ENCODE measurements around the gene WDR6.

WDR6 gene

DNA sequence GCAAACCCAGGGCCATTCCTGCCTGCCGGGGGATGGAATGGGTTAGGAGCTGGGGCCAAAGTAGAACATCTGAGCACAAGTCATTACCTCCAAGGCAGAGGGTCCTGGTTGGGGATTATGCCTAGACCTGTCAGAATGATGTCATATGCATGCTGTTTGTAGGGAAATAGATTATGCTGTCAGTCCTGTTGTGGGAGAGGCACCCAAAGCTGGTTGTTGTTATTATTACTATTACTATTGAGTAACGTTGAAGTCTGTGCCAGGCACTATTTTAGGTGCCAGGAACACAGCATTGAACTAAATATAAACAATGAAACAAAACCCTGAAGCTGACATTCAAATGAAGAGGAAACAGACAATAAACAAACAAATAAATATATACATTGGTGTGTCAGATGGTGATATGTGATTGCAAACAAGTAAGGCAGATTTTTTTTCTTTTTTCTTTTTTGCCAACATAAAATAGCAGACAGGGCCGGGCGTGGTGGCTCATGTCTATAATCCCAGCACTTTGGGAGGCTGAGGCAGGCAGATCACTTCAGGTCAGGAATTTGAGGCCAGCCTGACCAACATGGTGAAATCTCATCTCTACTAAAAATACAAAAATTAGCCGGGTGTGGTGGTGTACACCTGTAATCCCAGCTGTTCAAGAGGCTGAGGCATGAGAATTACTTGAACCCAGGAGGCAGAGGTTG, 15.2 kb upstream of the WDR6 start:
- H3K4me3 ChIP-seq (ENCODE audit: low read length): no peak overlapping the region
- H3K36me3 ChIP-seq (ENCODE audit: control insufficient read depth, insufficient read depth, low read length): no peaks in the 10 kb centered on the region
- WGBS (ENCODE audit: insufficient coverage, insufficient read length): no CpG with 5 or more reads among the region's 5 CpGs
- no peaks in the 10 kb centered on the region for H3K9me3 ChIP-seq (ENCODE audit: control insufficient read depth, insufficient read depth, low read length)
- H3K27me3 ChIP-seq (ENCODE audit: control insufficient read depth, insufficient read depth, low read length): no peaks in the 10 kb centered on the region
- no peak overlapping the region for H3K27ac ChIP-seq (ENCODE audit: low read length)
- DNase-seq (ENCODE audit: low read depth, low spot score): no peak
- H3K4me1 ChIP-seq (ENCODE audit: control insufficient read depth, insufficient read depth, low read length): peaks cover 4% of the 10 kb centered on the region; the same call in 1 of the 2 replicates

DNA sequence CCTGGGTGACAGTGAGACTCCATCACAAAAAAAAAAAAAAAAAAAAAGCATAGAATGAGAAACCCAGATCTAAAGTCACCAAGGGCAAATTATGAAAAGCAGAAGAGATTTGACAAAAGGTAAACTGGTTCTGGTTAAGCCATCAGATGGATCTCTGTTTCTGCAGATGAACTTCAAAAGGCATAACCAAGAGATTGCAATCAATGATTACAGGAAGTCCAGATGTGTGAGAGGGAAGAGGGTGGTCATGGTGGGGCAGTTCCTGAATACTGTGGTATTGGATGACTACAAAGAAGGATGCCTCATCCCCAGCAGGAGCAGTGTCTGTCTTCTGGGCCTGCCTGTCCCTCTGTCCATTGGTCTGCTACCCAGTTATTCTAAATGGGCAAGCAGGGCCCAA, 13.4 kb upstream of the WDR6 start:
- H3K27ac ChIP-seq (ENCODE audit: low read length): no peak overlapping the region
- DNase-seq (ENCODE audit: low read depth, low spot score): no peak

DNA sequence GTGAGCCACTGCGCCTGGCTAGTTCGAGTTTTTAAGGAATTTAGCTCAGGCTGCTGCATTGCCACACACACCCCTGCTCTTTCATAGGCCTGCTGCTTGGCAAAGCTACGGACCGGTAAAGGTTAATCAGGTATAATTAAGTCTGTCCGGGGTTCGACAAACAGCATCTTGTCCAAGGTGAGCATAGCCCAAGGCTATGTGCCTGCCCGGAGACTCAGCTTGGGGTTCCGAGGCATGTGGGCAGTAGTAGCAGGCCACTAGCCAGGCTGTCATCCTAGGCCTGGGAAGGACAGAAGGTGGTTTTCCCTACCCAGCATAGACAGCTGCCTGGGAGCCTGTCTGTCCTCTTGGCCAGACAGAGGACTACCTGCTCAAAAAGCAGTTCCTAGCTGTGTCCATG, 10.6 kb upstream of the WDR6 start:
- H3K9me3 ChIP-seq (ENCODE audit: control insufficient read depth, insufficient read depth, low read length): no peaks in the 10 kb centered on the region
- no peak overlapping the region for H3K27ac ChIP-seq (ENCODE audit: low read length)
- no peaks in the 10 kb centered on the region for H3K36me3 ChIP-seq (ENCODE audit: control insufficient read depth, insufficient read depth, low read length)
- H3K4me3 ChIP-seq (ENCODE audit: low read length): no peak overlapping the region
- H3K27me3 ChIP-seq (ENCODE audit: control insufficient read depth, insufficient read depth, low read length): no peaks in the 10 kb centered on the region
- whole genome bisulfite sequencing (ENCODE audit: insufficient coverage, insufficient read length): no CpG with 5 or more reads among the region's 8 CpGs
- H3K4me1 ChIP-seq (ENCODE audit: control insufficient read depth, insufficient read depth, low read length): peaks cover 3% of the 10 kb centered on the region
- no peak for DNase-seq (ENCODE audit: low read depth, low spot score)

More for the DNA sequence above, 13.4 kb upstream of the WDR6 start:
- Histone ChIP-seq H3K36me3 (ENCODE audit: control insufficient read depth, insufficient read depth, low read length) (no peaks in the 10 kb centered on the region), H3K4me1 (ENCODE audit: control insufficient read depth, insufficient read depth, low read length) (peaks cover 4% of the 10 kb centered on the region; the same call in 1 of the 2 replicates), H3K27me3 (ENCODE audit: control insufficient read depth, insufficient read depth, low read length) (no peaks in the 10 kb centered on the region), H3K4me3 (ENCODE audit: low read length) (no peak overlapping the region), H3K9me3 (ENCODE audit: control insufficient read depth, insufficient read depth, low read length) (no peaks in the 10 kb centered on the region)

DNA sequence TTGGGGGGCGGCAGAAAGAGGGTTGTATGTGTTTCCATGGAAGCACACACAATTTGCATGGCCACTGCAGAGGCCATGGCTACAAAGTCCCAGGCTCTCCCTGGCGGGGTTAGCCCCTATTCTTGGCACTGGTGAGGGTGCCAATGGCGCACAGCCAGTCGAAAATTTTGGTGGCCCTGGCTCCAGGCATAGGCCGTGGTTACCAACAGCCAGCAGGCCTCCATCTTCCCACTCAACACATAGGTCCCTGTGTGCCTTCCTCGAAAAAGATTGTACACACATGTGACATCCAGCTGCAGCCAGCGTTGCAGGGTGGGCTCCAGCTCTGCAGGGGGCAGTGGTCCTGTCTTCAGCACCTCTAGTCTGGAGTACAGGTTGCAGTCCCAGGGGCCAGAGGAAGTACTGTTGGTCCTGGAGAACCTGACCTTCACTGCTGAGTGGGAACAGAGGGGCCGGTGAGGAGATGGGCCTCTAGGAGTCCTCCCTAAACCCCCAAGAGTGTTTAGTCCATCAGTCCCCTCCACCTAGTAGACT, 10.0 kb upstream of the WDR6 start:
- DNase-seq (ENCODE audit: low read depth, low spot score): no peak
- Histone ChIP-seq H3K27ac (ENCODE audit: low read length) (no peak overlapping the region), H3K4me1 (ENCODE audit: control insufficient read depth, insufficient read depth, low read length) (peaks cover 3% of the 10 kb centered on the region), H3K9me3 (ENCODE audit: control insufficient read depth, insufficient read depth, low read length) (no peaks in the 10 kb centered on the region), H3K27me3 (ENCODE audit: control insufficient read depth, insufficient read depth, low read length) (no peaks in the 10 kb centered on the region), H3K36me3 (ENCODE audit: control insufficient read depth, insufficient read depth, low read length) (no peaks in the 10 kb centered on the region), H3K4me3 (ENCODE audit: low read length) (no peak overlapping the region)
- no CpG with 5 or more reads among the region's 8 CpGs for WGBS (ENCODE audit: insufficient coverage, insufficient read length)

DNA sequence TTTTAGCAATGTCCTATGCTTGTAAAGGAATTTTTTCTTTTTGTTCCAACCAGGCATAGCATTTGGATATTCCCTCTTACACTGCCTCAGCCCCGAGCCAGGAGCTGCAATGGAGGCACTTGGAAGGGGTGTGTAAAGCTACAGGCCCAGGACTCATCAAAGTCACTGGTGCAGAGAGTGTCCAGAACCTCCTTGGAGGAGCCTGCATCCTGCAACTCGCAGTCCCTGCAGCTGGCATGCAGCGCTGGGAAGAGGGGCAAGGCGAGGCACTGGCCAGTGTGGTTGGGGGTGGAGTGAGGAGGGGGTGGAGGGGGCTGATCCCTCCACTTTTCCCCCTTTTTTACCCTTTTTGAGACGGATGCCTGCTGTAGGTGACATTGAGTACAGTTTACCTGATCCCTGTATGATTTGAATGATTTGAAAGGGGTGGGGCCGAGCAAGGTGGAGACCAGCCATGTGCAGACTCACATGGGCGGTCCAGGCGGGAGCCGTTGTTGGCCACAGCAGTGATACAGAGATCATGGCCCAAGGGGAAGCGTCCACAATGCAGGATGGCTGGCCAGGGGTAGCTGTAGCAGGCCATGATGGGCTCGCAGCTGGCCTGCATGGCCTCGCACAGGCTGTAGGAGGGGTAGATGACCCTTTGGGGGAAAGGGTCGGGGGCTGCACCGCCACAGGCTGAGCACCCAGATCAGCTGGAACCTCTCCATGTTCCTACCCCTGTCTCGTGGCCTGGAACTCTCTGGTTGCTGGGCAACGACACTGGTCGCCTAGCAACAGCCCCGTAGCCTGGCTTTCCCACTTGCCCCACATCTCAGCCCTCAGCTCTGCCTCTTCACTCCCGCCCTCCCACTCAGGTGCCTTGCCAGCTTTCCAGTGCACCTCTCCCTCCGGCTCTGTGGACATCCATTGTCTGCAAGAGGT, 9.2 kb upstream of the WDR6 start:
- no peaks in the 10 kb centered on the region for H3K27me3 ChIP-seq (ENCODE audit: control insufficient read depth, insufficient read depth, low read length)
- H3K9me3 ChIP-seq (ENCODE audit: control insufficient read depth, insufficient read depth, low read length): no peaks in the 10 kb centered on the region
- no peak overlapping the region for H3K27ac ChIP-seq (ENCODE audit: low read length)
- no peak for DNase-seq (ENCODE audit: low read depth, low spot score)
- WGBS (ENCODE audit: insufficient coverage, insufficient read length): no CpG with 5 or more reads among the region's 20 CpGs
- H3K4me1 ChIP-seq (ENCODE audit: control insufficient read depth, insufficient read depth, low read length): peaks cover 3% of the 10 kb centered on the region
- H3K36me3 ChIP-seq (ENCODE audit: control insufficient read depth, insufficient read depth, low read length): no peaks in the 10 kb centered on the region
- no peak overlapping the region for H3K4me3 ChIP-seq (ENCODE audit: low read length)

DNA sequence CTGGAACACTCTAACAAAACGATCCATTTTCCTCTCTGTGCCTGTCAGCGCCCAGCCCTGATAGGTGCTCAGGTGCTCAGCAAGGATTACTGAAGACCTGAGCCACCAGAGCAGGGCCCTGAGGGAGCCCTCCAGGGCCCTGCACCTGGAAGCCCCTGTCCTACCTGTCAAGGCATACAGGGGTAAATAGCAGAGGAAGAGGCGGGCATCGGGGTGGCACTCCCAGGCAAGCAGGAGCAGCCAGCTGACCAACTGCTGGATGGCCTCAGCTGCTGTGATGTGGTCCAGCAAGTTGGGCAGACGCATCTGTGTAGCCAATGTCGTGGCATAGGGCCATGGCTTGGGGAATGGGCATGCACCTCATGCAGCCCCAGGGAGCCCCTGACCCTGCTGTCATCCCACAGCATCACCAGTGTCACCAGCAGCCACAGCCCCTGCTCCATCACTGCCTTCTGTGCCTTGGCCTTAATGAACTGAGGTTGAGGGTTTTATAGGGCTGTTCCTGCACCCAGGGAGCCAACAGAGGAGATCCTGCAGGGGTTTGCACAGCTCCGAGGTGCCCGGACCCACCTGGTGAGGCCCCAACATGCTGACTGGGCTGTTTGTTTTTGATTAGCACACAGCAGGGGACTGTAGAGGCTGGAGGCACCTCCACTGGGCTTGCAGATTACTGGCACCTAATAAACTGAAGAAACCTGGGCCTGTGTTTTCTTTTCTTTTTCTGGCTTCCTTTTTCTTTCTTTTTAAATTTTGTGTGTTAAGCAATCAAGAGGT, 7.9 kb upstream of the WDR6 start:
- Histone ChIP-seq H3K27ac (ENCODE audit: low read length) (no peak overlapping the region), H3K4me3 (ENCODE audit: low read length) (no peak overlapping the region), H3K27me3 (ENCODE audit: control insufficient read depth, insufficient read depth, low read length) (no peaks in the 10 kb centered on the region), H3K36me3 (ENCODE audit: control insufficient read depth, insufficient read depth, low read length) (no peaks in the 10 kb centered on the region), H3K9me3 (ENCODE audit: control insufficient read depth, insufficient read depth, low read length) (no peaks in the 10 kb centered on the region), H3K4me1 (ENCODE audit: control insufficient read depth, insufficient read depth, low read length) (peaks cover 3% of the 10 kb centered on the region)
- WGBS (ENCODE audit: insufficient coverage, insufficient read length): no CpG with 5 or more reads among the region's 8 CpGs
- no peak for DNase-seq (ENCODE audit: low read depth, low spot score)

DNA sequence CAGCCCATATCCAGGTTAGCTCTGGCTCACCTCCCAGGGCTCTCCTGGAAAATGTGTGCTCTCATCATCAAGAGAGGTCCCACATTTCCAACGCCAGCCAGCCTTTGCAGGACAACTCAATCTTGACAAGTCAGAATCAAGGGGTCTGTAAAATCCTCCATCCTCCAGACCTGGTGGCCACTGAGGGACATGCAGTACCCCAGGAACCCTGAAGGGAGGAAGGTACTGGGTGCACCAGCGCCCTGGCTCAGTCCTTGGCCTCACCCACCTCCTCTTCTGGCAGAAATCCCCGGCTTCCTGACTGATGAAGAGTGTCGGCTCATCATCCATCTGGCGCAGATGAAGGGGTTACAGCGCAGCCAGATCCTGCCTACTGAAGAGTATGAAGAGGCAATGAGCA, 6.0 kb upstream of the WDR6 start:
- Histone ChIP-seq H3K9me3 (ENCODE audit: control insufficient read depth, insufficient read depth, low read length) (no peaks in the 10 kb centered on the region), H3K4me3 (ENCODE audit: low read length) (no peak overlapping the region), H3K36me3 (ENCODE audit: control insufficient read depth, insufficient read depth, low read length) (no peaks in the 10 kb centered on the region), H3K27ac (ENCODE audit: low read length) (no peak overlapping the region), H3K4me1 (ENCODE audit: control insufficient read depth, insufficient read depth, low read length) (peaks cover 3% of the 10 kb centered on the region), H3K27me3 (ENCODE audit: control insufficient read depth, insufficient read depth, low read length) (no peaks in the 10 kb centered on the region)
- DNase-seq (ENCODE audit: low read depth, low spot score): no peak
- no CpG with 5 or more reads among the region's 6 CpGs for WGBS (ENCODE audit: insufficient coverage, insufficient read length)

DNA sequence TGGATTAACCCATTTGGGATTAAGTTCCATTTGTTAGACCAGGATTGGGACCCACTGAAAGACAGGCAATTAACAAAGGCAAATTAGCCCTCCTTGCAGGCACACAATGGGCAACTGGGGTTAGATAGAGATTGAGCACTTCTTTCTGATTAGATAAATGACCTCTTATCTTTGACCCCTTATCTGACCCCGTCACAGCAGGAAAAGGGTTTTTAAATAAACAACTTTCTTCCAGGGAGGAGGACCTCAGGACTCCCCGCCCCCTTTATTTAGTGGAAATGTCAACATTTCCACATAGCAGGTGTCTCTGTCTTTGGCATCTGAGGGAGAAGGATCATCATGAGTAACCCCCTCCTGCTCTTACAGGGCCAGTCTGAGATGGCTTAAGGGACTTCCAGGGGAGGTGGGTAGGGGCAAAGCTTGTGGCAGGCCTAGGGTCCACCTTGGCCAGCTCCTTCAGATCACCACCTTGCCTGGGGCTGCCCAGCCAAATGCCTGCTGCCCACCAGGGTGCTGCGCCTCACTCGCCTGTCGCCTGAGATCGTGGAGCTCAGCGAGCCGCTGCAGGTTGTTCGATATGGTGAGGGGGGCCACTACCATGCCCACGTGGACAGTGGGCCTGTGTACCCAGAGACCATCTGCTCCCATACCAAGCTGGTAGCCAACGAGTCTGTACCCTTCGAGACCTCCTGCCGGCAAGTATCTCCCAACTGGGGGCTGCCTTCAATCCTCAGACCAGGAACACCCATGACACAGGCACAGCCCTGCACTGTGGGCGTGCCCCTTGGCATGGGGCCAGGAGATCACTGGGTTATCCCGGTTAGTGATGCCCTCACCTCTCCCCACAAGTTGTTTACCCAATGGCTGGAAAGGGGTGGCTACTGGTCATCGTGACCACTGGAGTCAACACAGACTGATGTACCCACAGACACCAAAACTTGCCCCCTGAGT, 2.6 kb upstream of the WDR6 start:
- no peaks in the 10 kb centered on the region for H3K27me3 ChIP-seq (ENCODE audit: control insufficient read depth, insufficient read depth, low read length)
- no CpG with 5 or more reads among the region's 16 CpGs for WGBS (ENCODE audit: insufficient coverage, insufficient read length)
- H3K36me3 ChIP-seq (ENCODE audit: control insufficient read depth, insufficient read depth, low read length): no peaks in the 10 kb centered on the region
- no peak overlapping the region for H3K4me3 ChIP-seq (ENCODE audit: low read length)
- no peak overlapping the region for H3K27ac ChIP-seq (ENCODE audit: low read length)
- H3K9me3 ChIP-seq (ENCODE audit: control insufficient read depth, insufficient read depth, low read length): no peaks in the 10 kb centered on the region
- H3K4me1 ChIP-seq (ENCODE audit: control insufficient read depth, insufficient read depth, low read length): peaks cover 4% of the 10 kb centered on the region; the same call in 1 of the 2 replicates
- no peak for DNase-seq (ENCODE audit: low read depth, low spot score)

DNA sequence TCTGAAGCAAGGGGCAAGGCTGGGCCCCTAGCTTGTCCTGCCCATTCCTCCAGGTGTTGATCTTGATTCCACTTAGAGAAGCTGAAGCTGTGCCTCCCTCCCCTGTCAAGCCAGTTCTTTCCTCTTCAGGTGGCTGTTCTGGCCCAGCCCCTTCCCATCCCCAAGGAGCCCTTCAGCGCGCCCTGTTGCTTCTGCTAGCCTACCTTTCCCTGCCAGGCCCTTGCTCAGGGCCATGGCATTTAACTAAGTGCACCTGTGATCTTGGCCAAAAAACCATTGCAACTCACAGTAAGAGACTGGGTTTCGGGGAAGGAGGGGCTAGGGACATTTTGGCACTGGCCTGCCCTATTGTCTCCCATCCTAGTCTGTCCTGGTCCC, 1.9 kb upstream of the WDR6 start:
- no peaks in the 10 kb centered on the region for H3K9me3 ChIP-seq (ENCODE audit: control insufficient read depth, insufficient read depth, low read length)
- no peak overlapping the region for H3K4me3 ChIP-seq (ENCODE audit: low read length)
- WGBS (ENCODE audit: insufficient coverage, insufficient read length): no CpG with 5 or more reads among the region's 3 CpGs
- H3K27me3 ChIP-seq (ENCODE audit: control insufficient read depth, insufficient read depth, low read length): no peaks in the 10 kb centered on the region
- peaks cover 4% of the 10 kb centered on the region; the same call in 1 of the 2 replicates for H3K4me1 ChIP-seq (ENCODE audit: control insufficient read depth, insufficient read depth, low read length)
- H3K36me3 ChIP-seq (ENCODE audit: control insufficient read depth, insufficient read depth, low read length): no peaks in the 10 kb centered on the region
- no peak for DNase-seq (ENCODE audit: low read depth, low spot score)
- no peak overlapping the region for H3K27ac ChIP-seq (ENCODE audit: low read length)

Measured in iPS DF 6.9 (cell line).